Panc1 (cell line): Measurements from ENCODE around the gene FMNL3. TPM values are rescaled to one million over a fixed set of nuclear protein-coding genes. Genes with fewer than 3 reads are reported as not detected.

Source experiments
- ATAC-seq: fragments of 200-7000 bp; cut with Tn5 transposase; 2 replicates; pipeline ENCODE4 v1.9.1; 2020; ENCODE audit warnings: mild to moderate bottlenecking, moderate library complexity
- BruUV-seq: library from RNA; stranded (reverse); fragments of 400-500 nt; replicated peaks from 2 replicates; lab custom pipeline; 2021; lab: Mats Ljungman, UMichigan
- CTCF ChIA-PET: fragments of 300-600 bp; sonication (Branson Sonifier 250); formaldehyde crosslinking; loops from one replicate; lab custom pipeline; 2022; ENCODE audit warnings: antibody characterized with exemption; lab: Charles Lee
- POLR2A ChIA-PET: fragments of 300-600 bp; sonication (Branson Sonifier 250); formaldehyde crosslinking; loops from one replicate; lab custom pipeline; 2022; ENCODE audit warnings: antibody characterized with exemption; lab: Charles Lee
- DNase-seq: peaks from one replicate; pipeline ENCODE4 v3.0.0-alpha.2; 2010; ENCODE audit warnings: low read depth, low spot score
- H3K27ac ChIP-seq: 2 replicates; pipeline ENCODE4 v1.5.1; 2011; ENCODE audit warnings: mild to moderate bottlenecking, low read length, inconsistent platforms
- H3K27me3 ChIP-seq: fragments of 200-500 bp; sonication (Bioruptor generic); 2 replicates; pipeline ENCODE4 v1.6.0; 2014; ENCODE audit warnings: low read length, inconsistent platforms; ENCODE audit not compliant: control insufficient read depth, insufficient read depth
- H3K36me3 ChIP-seq: fragments of 200-500 bp; sonication (Bioruptor generic); 2 replicates; pipeline ENCODE4 v1.5.1; 2014; ENCODE audit warnings: inconsistent platforms, mild to moderate bottlenecking, low read length, moderate library complexity; ENCODE audit not compliant: control insufficient read depth, insufficient read depth
- H3K4me1 ChIP-seq: 2 replicates; pipeline ENCODE4 v1.5.1; 2011; ENCODE audit warnings: inconsistent platforms, mild to moderate bottlenecking, low read length, moderate library complexity; ENCODE audit not compliant: control insufficient read depth, insufficient read depth
- H3K4me3 ChIP-seq, 2 experiments: 2 replicates each; pipeline ENCODE4 v1.5.1; 2011 to 2012; ENCODE audit warnings: low read depth in 2 of 2, low read length in 2 of 2, mild to moderate bottlenecking in 2 of 2, inconsistent platforms in 1 of 2, moderate library complexity in 1 of 2
- H3K9me3 ChIP-seq: fragments of 200-500 bp; sonication (Bioruptor generic); 2 replicates; pipeline ENCODE4 v1.5.1; 2014; ENCODE audit warnings: low read depth, mild to moderate bottlenecking, inconsistent platforms, low read length, moderate library complexity; ENCODE audit not compliant: control insufficient read depth, insufficient read depth
- CTCF ChIP-seq: fragments of 450-650 bp; IDR thresholded peaks from 2 replicates; pipeline ENCODE4 v1.5.1; 2017; ENCODE audit warnings: mild to moderate bottlenecking
- POLR2AphosphoS5 ChIP-seq: IDR thresholded peaks from 2 replicates; pipeline ENCODE4 v1.6.1; 2012; ENCODE audit warnings: mild to moderate bottlenecking, low read depth, low read length, moderate library complexity
- REST ChIP-seq, 2 experiments: IDR thresholded peaks; 2 replicates each; pipeline ENCODE4 v1.6.1; 2011 to 2012; ENCODE audit warnings: low read depth in 2 of 2, control low read depth in 1 of 2, low read length in 1 of 2, mild to moderate bottlenecking in 1 of 2, moderate library complexity in 1 of 2; ENCODE audit not compliant: insufficient read depth in 1 of 2
- SIN3A ChIP-seq: IDR thresholded peaks from 2 replicates; pipeline ENCODE4 v1.6.1; 2012; ENCODE audit warnings: low read depth, mild to moderate bottlenecking, low read length, moderate library complexity, borderline replicate concordance; ENCODE audit not compliant: insufficient read depth
- TCF7L2 ChIP-seq: IDR thresholded peaks from 2 replicates; pipeline ENCODE4 v1.6.1; 2011; ENCODE audit warnings: mild to moderate bottlenecking, low read depth, low read length, inconsistent platforms
- in situ Hi-C: cut with HindIII; loops from 2 replicates; pipeline ENCODE4 v1.10.0; 2016; ENCODE audit warnings: low sequenced_read_pairs, low pct_unique_long_range_greater_than_20kb
- intact Hi-C: fragments of 100-400 bp; cut with micrococcal nuclease; formaldehyde crosslinking; loops from one replicate; pipeline ENCODE4 v1.10.0; 2022; ENCODE audit not compliant: unreplicated experiment
- total RNA-seq: library from RNA; stranded (reverse); gene quantifications from one replicate; pipeline ENCODE4 v1.2.1, GENCODE V29; 2021; ENCODE audit not compliant: unreplicated experiment

The FMNL3 gene
- total RNA-seq, 1 experiment from 2014 or later: 25.7 TPM

GRCh38 chr12:49750996-49751393 is 43.8 kb upstream of the FMNL3 start:
- H3K4me3 ChIP-seq: no peak overlapping the region
- ATAC-seq: no peak
- H3K27me3 ChIP-seq: no peaks in the 10 kb centered on the region
- peak overlapping the region; percentile 29; the same call in 1 of the 2 replicates for H3K27ac ChIP-seq
- ChIA-PET CTCF (interaction anchor here (0.6 kb wide), 1 partner anchor 17 kb away, joined by 6 read pairs; no protein-coding TSS in a partner anchor), POLR2A (interaction anchor here (0.7 kb wide), 1 partner anchor 109 kb away, joined by 10 read pairs; no protein-coding TSS in a partner anchor)
- H3K36me3 ChIP-seq: peaks cover 26% of the 10 kb centered on the region
- TF ChIP-seq REST (IDR thresholded peaks at IDR 0.05; ENCODE audit: insufficient read depth in 1 of 2, low read depth in 2 of 2, low read length in 1 of 2) (no peak), CTCF (no peak), SIN3A (no peak), POLR2AphosphoS5 (no peak), TCF7L2 (no peak)
- intact Hi-C loops: no loop called here
- no peak for DNase-seq
- no TSS peak for BruUV-seq
- peaks cover 12% of the 10 kb centered on the region for H3K4me1 ChIP-seq
- H3K9me3 ChIP-seq: no peaks in the 10 kb centered on the region
- in situ Hi-C loops: no loop called here

- DNase-seq: no peak
- peak; percentile 59; the same call in 1 of the 2 replicates for ATAC-seq
- CTCF ChIA-PET: no interaction called here
- no peak overlapping the region for H3K4me3 ChIP-seq
- peaks cover 22% of the 10 kb centered on the region for H3K36me3 ChIP-seq
- peak overlapping the region; percentile 29; the same call in 1 of the 2 replicates for H3K27ac ChIP-seq
- intact Hi-C loops: no loop called here
- POLR2A ChIA-PET: interaction anchor here (0.9 kb wide), 1 partner anchor 10 kb away, joined by 3 read pairs; no protein-coding TSS in a partner anchor
- H3K4me1 ChIP-seq: peaks cover 12% of the 10 kb centered on the region
- H3K9me3 ChIP-seq: no peaks in the 10 kb centered on the region
- in situ Hi-C loops: no loop called here
- TF ChIP-seq CTCF: peak; percentile 5; the same call in 1 of the 2 replicates
- TF ChIP-seq SIN3A: no peak
- no peaks in the 10 kb centered on the region for H3K27me3 ChIP-seq
- BruUV-seq: no TSS peak
Measured at GRCh38 chr12:49750027-49750995, 43.1 kb upstream of the FMNL3 start.
